Fibroblast of lung (primary cell): Measurements from ENCODE around the gene FIP1L1. TPM values are rescaled to one million over a fixed set of nuclear protein-coding genes. Genes with fewer than 3 reads are reported as not detected.

ENCODE experiments used
- DNase-seq, 2 donors: peaks; one replicate each; pipeline versions ENCODE4 v3.0.0 to v3.0.0-alpha.2; 2010; ENCODE audit warnings: low read depth in 2 of 2
- H2AFZ ChIP-seq: 2 replicates; pipeline ENCODE4 v1.5.1; 2012; ENCODE audit warnings: low read length, control low read depth, inconsistent platforms
- H3K27ac ChIP-seq: 2 replicates; pipeline ENCODE4 v1.5.1; 2011; ENCODE audit warnings: low read length, control low read depth; ENCODE audit not compliant: insufficient read depth
- H3K27me3 ChIP-seq: 2 replicates; pipeline ENCODE4 v1.5.1; 2011; ENCODE audit warnings: mild to moderate bottlenecking, low read length; ENCODE audit not compliant: control insufficient read depth, insufficient read depth
- H3K36me3 ChIP-seq: 2 replicates; pipeline ENCODE4 v1.5.1; 2011; ENCODE audit warnings: low read length; ENCODE audit not compliant: control insufficient read depth, insufficient read depth
- H3K4me1 ChIP-seq: 2 replicates; pipeline ENCODE4 v1.5.1; 2011; ENCODE audit warnings: low read length; ENCODE audit not compliant: control insufficient read depth, insufficient read depth; ENCODE audit errors: extremely low read depth
- H3K4me2 ChIP-seq: 2 replicates; pipeline ENCODE4 v1.5.1; 2011; ENCODE audit warnings: low read length, control low read depth; ENCODE audit not compliant: insufficient read depth; ENCODE audit errors: extremely low read depth
- H3K4me3 ChIP-seq, 4 experiments: fragments of 200-600 bp in 1 of 4; sonication (generic) in 1 of 4; replicated peaks in 1 of 4; 2 replicates each; pipeline ENCODE4 v1.5.1; 2011 to 2016; ENCODE audit warnings: low read length in 4 of 4, low read depth in 3 of 4, mild to moderate bottlenecking in 3 of 4, control low read depth in 2 of 4, inconsistent platforms in 1 of 4, mixed read lengths in 1 of 4; ENCODE audit not compliant: insufficient read depth in 1 of 4; ENCODE audit errors: control extremely low read depth in 1 of 4
- H3K79me2 ChIP-seq: 2 replicates; pipeline ENCODE4 v1.5.1; 2012; ENCODE audit warnings: mild to moderate bottlenecking, low read length, inconsistent platforms; ENCODE audit not compliant: control insufficient read depth, insufficient read depth
- H3K9ac ChIP-seq: 2 replicates; pipeline ENCODE4 v1.5.1; 2011; ENCODE audit warnings: mild to moderate bottlenecking, low read length, control low read depth; ENCODE audit not compliant: insufficient read depth
- H3K9me3 ChIP-seq: 2 replicates; pipeline ENCODE4 v1.5.1; 2012; ENCODE audit warnings: low read depth, low read length; ENCODE audit not compliant: control insufficient read depth, insufficient read depth
- H4K20me1 ChIP-seq: 2 replicates; pipeline ENCODE4 v1.5.1; 2011; ENCODE audit warnings: low read length; ENCODE audit not compliant: control insufficient read depth, insufficient read depth; ENCODE audit errors: extremely low read depth
- CTCF ChIP-seq, 2 donors: IDR thresholded peaks in 1 of 2; conservative IDR thresholded peaks in 1 of 2; 1 replicate in 1 of 2; 2 replicates in 1 of 2; pipeline ENCODE4 v1.5.1; 2011 to 2012; ENCODE audit warnings: low read length in 2 of 2, control low read depth in 1 of 2, inconsistent platforms in 1 of 2, low read depth in 1 of 2, mild to moderate bottlenecking in 1 of 2
- EZH2 ChIP-seq: IDR thresholded peaks from 2 replicates; pipeline ENCODE4 v1.5.1; 2012; ENCODE audit warnings: low read length, control low read depth, mild to moderate bottlenecking; ENCODE audit errors: missing control alignments
- polyA plus RNA-seq, 2 donors: library from polyadenylated mRNA; depleted of rRNA in 1 of 2; stranded (reverse) in 1 of 2; unstranded in 1 of 2; fragments of >200 nt; gene quantifications; 2 replicates each; pipeline ENCODE4 v1.2.1, GENCODE V29; 2011 to 2012; ENCODE audit warnings: missing spikeins in 1 of 2
- total RNA-seq: library from RNA; depleted of rRNA; stranded (reverse); fragments of >200 nt; gene quantifications from 2 replicates; pipeline ENCODE4 v1.2.1, GENCODE V29; 2014

The FIP1L1 gene
- total and polyA plus RNA-seq, 2 donors (not counting 1 experiment from before 2014, with no cell fraction given): 22.3 to 98.3 TPM

- no peak for TF ChIP-seq CTCF (conservative IDR thresholded peaks at IDR 0.05 in 1 of 2, IDR thresholded peaks at IDR 0.05 in 1 of 2; ENCODE audit: low read depth in 1 of 2, low read length in 2 of 2)
- no peak for TF ChIP-seq EZH2
- no peaks in the 10 kb centered on the region for H3K36me3 ChIP-seq
- H3K27ac ChIP-seq: no peak overlapping the region
- no peaks in the 10 kb centered on the region for H4K20me1 ChIP-seq
- no peaks in the 10 kb centered on the region for H3K27me3 ChIP-seq
- peaks cover 2% of the 10 kb centered on the region for H3K4me1 ChIP-seq
- no peaks in the 10 kb centered on the region for H3K9me3 ChIP-seq
- H2AFZ ChIP-seq: no peak overlapping the region
- no peaks in the 10 kb centered on the region for H3K79me2 ChIP-seq
- DNase-seq: no peak
- H3K4me2 ChIP-seq: peak overlapping the region; percentile 38
- no peak overlapping the region for H3K9ac ChIP-seq
- H3K4me3 ChIP-seq: no peak overlapping the region
Observed at GRCh38 chr4:53507058-53507457, 129.6 kb downstream of the FIP1L1 start.

- Histone ChIP-seq H3K4me1 (peaks cover 2% of the 10 kb centered on the region), H3K27me3 (no peaks in the 10 kb centered on the region), H4K20me1 (no peaks in the 10 kb centered on the region), H3K9me3 (no peaks in the 10 kb centered on the region), H3K9ac (no peak overlapping the region), H3K4me2 (peak overlapping the region; percentile 38), H3K27ac (peak overlapping the region; percentile 28), H3K36me3 (no peaks in the 10 kb centered on the region), H3K79me2 (no peaks in the 10 kb centered on the region), H3K4me3 (no peak overlapping the region), H2AFZ (no peak overlapping the region)
- peak; percentile 64 to 98 for DNase-seq
- TF ChIP-seq CTCF (conservative IDR thresholded peaks at IDR 0.05 in 1 of 2, IDR thresholded peaks at IDR 0.05 in 1 of 2; ENCODE audit: low read depth in 1 of 2, low read length in 2 of 2) (no peak), EZH2 (no peak)
Observed at GRCh38 chr4:53507671-53508286, 130.3 kb downstream of the FIP1L1 start.

- Histone ChIP-seq H3K36me3 (no peaks in the 10 kb centered on the region), H3K4me1 (peaks cover 2% of the 10 kb centered on the region), H3K4me2 (no peak overlapping the region), H2AFZ (no peak overlapping the region), H3K9ac (no peak overlapping the region), H3K9me3 (no peaks in the 10 kb centered on the region), H3K27me3 (no peaks in the 10 kb centered on the region), H3K27ac (no peak overlapping the region), H4K20me1 (no peaks in the 10 kb centered on the region), H3K79me2 (no peaks in the 10 kb centered on the region), H3K4me3 (no peak overlapping the region)
- DNase-seq: peak; percentile 83 to 87
- TF ChIP-seq EZH2: no peak
- peak; percentile 14 for TF ChIP-seq CTCF (conservative IDR thresholded peaks at IDR 0.05 in 1 of 2, IDR thresholded peaks at IDR 0.05 in 1 of 2; ENCODE audit: low read depth in 1 of 2, low read length in 2 of 2)
Observed at GRCh38 chr4:53508446-53508845, 131.0 kb downstream of the FIP1L1 start.
